Measurements from ENCODE around the gene ADARB2. TPM values are rescaled to one million over a fixed set of nuclear protein-coding genes. Genes with fewer than 3 reads are reported as not detected.

The ADARB2 gene
- total RNA-seq, 3 donors from 2014 or later = 0.31 to 4.2 TPM; not detected in 1

DNA sequence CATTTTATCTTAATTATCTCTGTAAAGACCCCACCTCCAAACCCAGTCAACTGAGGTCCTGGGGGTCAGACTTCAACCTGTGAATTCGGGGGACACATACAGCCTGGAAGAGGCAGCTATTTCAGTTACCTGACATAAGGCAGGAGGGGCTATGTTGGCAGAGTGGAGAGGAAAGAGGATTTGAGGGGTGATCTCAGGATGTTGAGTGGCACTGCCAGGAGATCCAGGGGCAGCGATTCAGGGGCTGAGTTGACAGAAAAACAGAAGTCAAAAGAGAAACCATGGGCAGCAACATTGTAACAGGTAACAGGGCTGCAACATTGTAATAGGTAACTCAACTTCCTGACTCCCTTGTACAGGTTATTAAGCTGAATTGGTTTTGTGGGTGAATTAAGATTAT lies 162.6 kb downstream of the ADARB2 start:
- no peaks in the 10 kb centered on the region for H3K36me3 ChIP-seq (ENCODE audit: low read depth)
- H3K9me3 ChIP-seq = no peaks in the 10 kb centered on the region
- H3K4me1 ChIP-seq (ENCODE audit: low read depth) = no peaks in the 10 kb centered on the region
- no peak overlapping the region for H3K4me3 ChIP-seq
- ATAC-seq (no peak), DNase-seq (no peak)
- intact Hi-C loops (cut with DNase I, micrococcal nuclease) = no loop called here
- TF ChIP-seq CTCF (IDR thresholded peaks at IDR 0.05) = no peak

DNA sequence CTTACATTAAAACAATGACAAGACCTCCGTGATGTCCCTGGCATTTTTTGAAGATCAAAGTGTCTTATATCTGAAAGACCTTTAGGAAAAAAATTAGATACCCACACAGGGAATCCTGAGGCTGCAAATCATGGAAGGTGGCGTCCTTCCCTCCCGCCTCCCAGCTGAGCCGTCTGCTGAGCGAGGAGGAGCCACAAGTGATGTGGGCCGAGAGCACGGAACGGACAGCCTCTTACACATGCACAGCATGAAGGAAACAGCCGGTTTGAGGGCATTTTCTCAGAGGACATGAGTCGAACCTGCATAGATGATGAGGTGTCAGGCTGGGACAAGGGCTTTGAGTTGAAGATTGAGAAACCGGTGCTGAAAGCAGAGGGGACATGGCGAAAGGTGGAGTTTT lies 163.3 kb downstream of the ADARB2 start:
- no peaks in the 10 kb centered on the region for H3K9me3 ChIP-seq
- intact Hi-C loops (cut with DNase I, micrococcal nuclease) = no loop called here
- no peaks in the 10 kb centered on the region for H3K36me3 ChIP-seq (ENCODE audit: low read depth)
- no peak overlapping the region for H3K4me3 ChIP-seq
- DNase-seq = no peak
- TF ChIP-seq CTCF (IDR thresholded peaks at IDR 0.05) = no peak
- ATAC-seq = no peak
- no peaks in the 10 kb centered on the region for H3K4me1 ChIP-seq (ENCODE audit: low read depth)

GRCh38 chr10:1573334-1573969 lies 163.9 kb downstream of the ADARB2 start:
- no peak overlapping the region for H3K4me3 ChIP-seq
- no peak for DNase-seq
- no peaks in the 10 kb centered on the region for H3K4me1 ChIP-seq (ENCODE audit: low read depth)
- TF ChIP-seq CTCF (IDR thresholded peaks at IDR 0.05) = no peak
- intact Hi-C loops (cut with DNase I, micrococcal nuclease) = no loop called here
- no peaks in the 10 kb centered on the region for H3K36me3 ChIP-seq (ENCODE audit: low read depth)
- ATAC-seq = no peak
- H3K9me3 ChIP-seq = no peaks in the 10 kb centered on the region

DNA sequence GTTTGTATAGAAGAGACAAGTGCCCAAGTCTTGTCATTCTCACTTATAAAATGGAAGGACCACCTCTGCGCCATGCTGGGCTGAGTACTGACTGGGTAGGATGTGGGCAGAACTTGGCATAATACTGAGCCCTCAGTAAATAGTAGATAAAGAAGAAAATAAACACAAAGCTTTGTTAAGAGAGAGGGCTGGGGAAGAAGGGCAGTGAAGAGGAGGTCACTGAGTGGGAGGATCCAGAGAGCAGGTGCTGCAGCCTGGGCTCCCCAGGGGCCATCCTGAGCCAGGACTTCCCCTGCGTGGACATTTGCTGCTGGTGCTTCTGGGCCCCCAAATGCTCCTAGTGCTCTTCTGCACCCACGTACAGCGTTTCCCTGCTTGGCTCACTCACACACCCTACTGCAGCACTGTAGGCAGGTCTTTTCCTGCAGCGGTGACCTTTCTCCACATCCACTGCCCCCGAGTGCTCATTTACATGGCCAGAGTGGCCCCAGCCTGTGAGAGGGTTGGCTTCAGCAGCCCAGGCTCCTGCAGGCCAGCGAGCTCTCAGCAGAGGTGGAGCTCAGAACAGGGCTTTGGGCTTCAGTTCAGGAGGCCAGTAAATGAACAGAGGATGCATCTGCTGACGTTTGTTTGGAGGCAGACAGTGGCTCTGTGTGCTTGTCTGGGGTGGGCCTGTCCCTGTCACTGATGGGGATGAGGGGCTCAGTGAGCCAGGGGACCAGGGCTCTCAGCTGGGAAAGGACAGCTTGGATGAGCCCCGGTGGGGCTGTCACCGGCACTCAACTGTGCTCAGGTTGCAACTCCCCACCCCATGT lies 164.6 kb downstream of the ADARB2 start:
- DNase-seq (no peak), ATAC-seq (no peak)
- TF ChIP-seq CTCF (IDR thresholded peaks at IDR 0.05) = no peak
- no peaks in the 10 kb centered on the region for H3K36me3 ChIP-seq (ENCODE audit: low read depth)
- H3K4me1 ChIP-seq (ENCODE audit: low read depth) = no peaks in the 10 kb centered on the region
- intact Hi-C loops (cut with DNase I, micrococcal nuclease) = no loop called here
- no peak overlapping the region for H3K4me3 ChIP-seq
- no peaks in the 10 kb centered on the region for H3K9me3 ChIP-seq

DNA sequence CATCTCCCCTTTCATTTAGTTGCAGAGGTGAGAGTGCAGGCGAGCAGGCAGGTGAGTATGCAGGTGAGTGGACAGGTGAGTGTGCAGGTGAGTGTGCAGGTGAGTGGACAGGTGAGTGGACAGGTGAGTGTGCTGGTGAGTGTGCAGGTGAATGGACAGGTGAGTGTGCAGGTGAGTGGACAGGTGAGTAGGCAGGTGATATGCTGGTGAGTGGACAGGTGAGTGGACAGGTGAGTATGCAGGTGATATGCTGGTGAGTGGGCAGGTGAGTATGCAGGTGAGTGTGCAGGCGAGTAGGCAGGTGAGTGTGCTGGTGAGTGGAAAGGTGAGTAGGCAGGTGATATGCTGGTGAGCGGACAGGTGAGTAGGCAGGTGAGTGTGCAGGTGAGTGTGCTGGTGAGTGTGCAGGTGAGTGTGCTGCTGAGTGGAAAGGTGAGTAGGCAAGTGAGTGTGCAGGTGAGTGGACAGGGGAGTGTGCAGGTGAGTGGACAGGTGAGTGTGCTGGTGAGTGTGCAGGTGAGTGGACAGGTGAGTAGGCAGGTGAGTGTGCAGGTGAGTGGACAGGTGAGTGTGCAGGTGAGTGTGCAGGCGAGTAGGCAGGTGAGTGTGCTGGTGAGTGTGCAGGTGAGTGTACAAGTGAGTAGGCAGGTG lies 165.6 kb downstream of the ADARB2 start:
- ATAC-seq = no peak
- H3K4me3 ChIP-seq = no peak overlapping the region
- no peaks in the 10 kb centered on the region for H3K4me1 ChIP-seq (ENCODE audit: low read depth)
- TF ChIP-seq CTCF (IDR thresholded peaks at IDR 0.05) = no peak
- no peak for DNase-seq
- intact Hi-C loops (cut with DNase I, micrococcal nuclease) = no loop called here
- H3K36me3 ChIP-seq (ENCODE audit: low read depth) = no peaks in the 10 kb centered on the region
- no peaks in the 10 kb centered on the region for H3K9me3 ChIP-seq
